ENCODE results near the gene PPP1R9A.

PPP1R9A gene

GRCh38 chr7:95245828-95246500 is 338.6 kb downstream of the PPP1R9A start:
- H3K4me1 Mint-ChIP-seq (ENCODE audit: low read depth in 2 of 2), result no peaks in the 10 kb centered on the region
- H3K27me3 Mint-ChIP-seq, result no peaks in the 10 kb centered on the region
- no peak for DNase-seq
- ATAC-seq (replicated peaks), result no peak
- no peaks in the 10 kb centered on the region for H3K9me3 Mint-ChIP-seq
- no peaks in the 10 kb centered on the region for H3K36me3 Mint-ChIP-seq (ENCODE audit: insufficient read depth)
- H3K4me3 Mint-ChIP-seq, result no peak overlapping the region
- no peak overlapping the region for H3K27ac Mint-ChIP-seq

DNA sequence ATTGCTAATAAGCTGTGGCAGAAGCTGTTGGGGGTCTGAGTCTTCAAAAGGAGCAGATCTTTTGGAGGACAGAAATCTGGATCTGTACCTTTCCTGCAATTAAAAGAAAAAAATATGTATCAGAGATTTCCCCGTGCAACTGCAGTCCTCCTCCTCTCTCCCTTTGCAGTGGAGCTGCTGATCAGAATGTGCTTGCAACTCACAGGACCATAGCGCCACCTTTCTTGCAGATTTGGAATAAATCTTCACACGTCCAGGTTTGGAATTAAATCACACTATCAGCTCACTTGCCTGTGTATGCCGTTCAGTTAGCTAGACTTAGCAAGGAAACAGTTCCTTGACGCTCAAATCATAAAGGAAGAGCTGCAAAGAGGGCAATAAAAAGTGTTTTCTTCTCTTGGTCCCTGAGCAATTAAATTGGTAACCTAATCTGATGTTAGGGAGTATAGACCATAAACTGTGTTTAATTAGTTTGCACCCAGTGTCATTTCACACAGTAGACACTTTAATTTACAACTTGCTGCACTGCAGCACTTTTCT is 339.5 kb downstream of the PPP1R9A start:
- no peaks in the 10 kb centered on the region for H3K27me3 Mint-ChIP-seq
- H3K4me3 Mint-ChIP-seq, result no peak overlapping the region
- no peak overlapping the region for H3K27ac Mint-ChIP-seq
- H3K4me1 Mint-ChIP-seq (ENCODE audit: low read depth in 2 of 2), result no peaks in the 10 kb centered on the region
- H3K9me3 Mint-ChIP-seq, result no peaks in the 10 kb centered on the region
- no peaks in the 10 kb centered on the region for H3K36me3 Mint-ChIP-seq (ENCODE audit: insufficient read depth)
- ATAC-seq (replicated peaks) (no peak), DNase-seq (no peak)

- no peak for DNase-seq
- H3K4me3 Mint-ChIP-seq, result no peak overlapping the region
- no peak overlapping the region for H3K27ac Mint-ChIP-seq
- no peaks in the 10 kb centered on the region for H3K4me1 Mint-ChIP-seq (ENCODE audit: low read depth in 2 of 2)
- H3K9me3 Mint-ChIP-seq, result no peaks in the 10 kb centered on the region
- no peaks in the 10 kb centered on the region for H3K36me3 Mint-ChIP-seq (ENCODE audit: insufficient read depth)
- ATAC-seq (replicated peaks), result no peak
- H3K27me3 Mint-ChIP-seq, result peaks cover 7% of the 10 kb centered on the region in 2 donors
These were observed 343.2 kb downstream of the PPP1R9A start for GRCh38 chr7:95250571-95250970.

- ATAC-seq (replicated peaks) (no peak), DNase-seq (no peak)
- Mint-ChIP-seq H3K27ac (no peak overlapping the region), H3K4me1 (ENCODE audit: low read depth in 2 of 2) (no peaks in the 10 kb centered on the region), H3K36me3 (ENCODE audit: insufficient read depth) (no peaks in the 10 kb centered on the region), H3K4me3 (no peak overlapping the region), H3K9me3 (no peaks in the 10 kb centered on the region), H3K27me3 (peaks cover 7 to 8% of the 10 kb centered on the region in 2 donors)
These were observed 344.6 kb downstream of the PPP1R9A start for GRCh38 chr7:95251966-95252365.

DNA sequence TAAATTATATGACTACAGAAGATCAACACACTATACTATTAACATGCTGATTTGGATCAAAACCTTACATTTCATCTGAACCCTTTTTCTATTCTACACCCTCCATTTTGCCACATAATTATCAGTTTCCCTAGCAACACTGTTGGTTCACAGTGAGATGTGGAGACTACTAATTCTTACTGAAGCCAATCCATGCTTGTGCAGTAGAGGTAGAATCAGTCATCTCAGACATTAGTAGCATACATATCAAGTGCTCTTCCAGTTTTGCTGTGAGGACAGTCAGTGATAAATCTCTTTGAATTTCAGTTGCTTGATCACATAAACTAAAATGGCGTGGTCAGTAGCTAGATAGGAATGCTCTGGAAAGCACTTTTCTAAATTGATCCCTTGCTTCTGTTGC is 346.6 kb downstream of the PPP1R9A start:
- H3K27me3 Mint-ChIP-seq, result peaks cover 7 to 8% of the 10 kb centered on the region in 2 donors
- H3K36me3 Mint-ChIP-seq (ENCODE audit: insufficient read depth), result no peaks in the 10 kb centered on the region
- H3K27ac Mint-ChIP-seq, result no peak overlapping the region
- no peaks in the 10 kb centered on the region for H3K9me3 Mint-ChIP-seq
- DNase-seq, result no peak
- H3K4me3 Mint-ChIP-seq, result no peak overlapping the region
- H3K4me1 Mint-ChIP-seq (ENCODE audit: low read depth in 2 of 2), result no peaks in the 10 kb centered on the region
- ATAC-seq (replicated peaks), result no peak

DNA sequence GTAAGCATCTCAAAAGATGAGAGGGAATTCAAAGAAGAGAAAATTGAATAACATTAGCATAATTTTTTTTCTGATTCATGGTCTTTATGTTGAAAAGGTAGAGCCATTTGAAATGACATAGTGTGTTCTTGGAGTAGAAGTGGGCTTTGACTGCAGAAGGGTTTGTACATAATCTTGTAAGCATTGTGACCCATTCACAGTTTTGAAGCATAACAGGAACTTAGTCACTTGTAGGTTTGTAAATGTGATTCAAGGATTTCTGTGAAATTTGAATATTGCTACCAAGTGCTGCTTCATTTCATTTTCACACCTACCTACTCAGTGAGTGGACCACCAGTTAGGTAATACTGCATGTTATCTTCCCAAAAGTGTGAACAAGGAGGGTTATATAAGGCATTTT is 348.3 kb downstream of the PPP1R9A start:
- Mint-ChIP-seq H3K4me1 (ENCODE audit: low read depth in 2 of 2) (no peaks in the 10 kb centered on the region), H3K36me3 (ENCODE audit: insufficient read depth) (no peaks in the 10 kb centered on the region), H3K9me3 (no peaks in the 10 kb centered on the region), H3K27ac (no peak overlapping the region), H3K27me3 (peaks cover 7 to 8% of the 10 kb centered on the region in 2 donors), H3K4me3 (no peak overlapping the region)
- DNase-seq (no peak), ATAC-seq (replicated peaks) (no peak)

GRCh38 chr7:95261895-95262415 is 354.6 kb downstream of the PPP1R9A start:
- no peaks in the 10 kb centered on the region for H3K9me3 Mint-ChIP-seq
- H3K27ac Mint-ChIP-seq, result no peak overlapping the region
- DNase-seq (no peak), ATAC-seq (replicated peaks) (no peak)
- H3K4me3 Mint-ChIP-seq, result no peak overlapping the region
- peaks cover 0 to 5% of the 10 kb centered on the region in 2 donors for H3K27me3 Mint-ChIP-seq
- no peaks in the 10 kb centered on the region for H3K36me3 Mint-ChIP-seq (ENCODE audit: insufficient read depth)
- no peaks in the 10 kb centered on the region for H3K4me1 Mint-ChIP-seq (ENCODE audit: low read depth in 2 of 2)

GRCh38 chr7:95262875-95263274 is 355.5 kb downstream of the PPP1R9A start:
- Mint-ChIP-seq H3K4me1 (ENCODE audit: low read depth in 2 of 2) (no peaks in the 10 kb centered on the region), H3K27ac (no peak overlapping the region), H3K9me3 (no peaks in the 10 kb centered on the region), H3K4me3 (no peak overlapping the region), H3K27me3 (peaks cover 0 to 5% of the 10 kb centered on the region in 2 donors), H3K36me3 (ENCODE audit: insufficient read depth) (no peaks in the 10 kb centered on the region)
- ATAC-seq (replicated peaks) (no peak), DNase-seq (no peak)

- Mint-ChIP-seq H3K27ac (no peak overlapping the region), H3K4me1 (ENCODE audit: low read depth in 2 of 2) (no peaks in the 10 kb centered on the region), H3K9me3 (no peaks in the 10 kb centered on the region), H3K27me3 (peaks cover 0 to 5% of the 10 kb centered on the region in 2 donors), H3K4me3 (no peak overlapping the region), H3K36me3 (ENCODE audit: insufficient read depth) (no peaks in the 10 kb centered on the region)
- DNase-seq (no peak), ATAC-seq (replicated peaks) (no peak)
These were observed 356.5 kb downstream of the PPP1R9A start for GRCh38 chr7:95263785-95264362.

DNA sequence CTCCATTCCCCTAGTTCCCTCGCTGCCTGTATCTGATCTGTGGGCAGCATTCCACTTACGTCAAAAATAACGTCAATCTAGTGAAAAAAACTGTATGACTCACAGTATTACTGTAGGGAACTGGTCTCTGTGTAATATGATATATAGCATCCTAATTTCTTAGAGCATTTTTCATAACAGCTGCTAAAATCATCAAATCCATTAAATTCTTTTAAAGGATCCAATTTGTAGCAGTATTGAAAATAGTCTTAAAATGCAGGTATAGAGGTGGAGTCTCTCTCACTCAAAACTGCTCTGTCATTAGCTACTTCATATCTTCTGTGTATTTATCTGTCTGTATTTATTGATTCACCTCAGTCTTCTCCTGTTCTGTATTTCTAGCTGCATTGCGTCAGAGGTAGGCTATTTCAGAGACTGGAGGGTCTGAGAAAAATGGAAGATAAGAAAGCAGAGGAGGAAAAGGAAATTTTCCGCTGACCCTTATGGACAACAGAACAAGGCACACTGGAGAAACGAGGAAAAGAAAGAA is 357.0 kb downstream of the PPP1R9A start:
- DNase-seq (no peak), ATAC-seq (replicated peaks) (no peak)
- Mint-ChIP-seq H3K27ac (no peak overlapping the region), H3K4me3 (no peak overlapping the region), H3K4me1 (ENCODE audit: low read depth in 2 of 2) (no peaks in the 10 kb centered on the region), H3K27me3 (peaks cover 0 to 5% of the 10 kb centered on the region in 2 donors), H3K9me3 (no peaks in the 10 kb centered on the region), H3K36me3 (ENCODE audit: insufficient read depth) (no peaks in the 10 kb centered on the region)

GRCh38 chr7:95265634-95266033 is 358.2 kb downstream of the PPP1R9A start:
- no peaks in the 10 kb centered on the region for H3K4me1 Mint-ChIP-seq (ENCODE audit: low read depth in 2 of 2)
- H3K27ac Mint-ChIP-seq, result no peak overlapping the region
- H3K27me3 Mint-ChIP-seq, result peaks cover 0 to 5% of the 10 kb centered on the region in 2 donors
- H3K9me3 Mint-ChIP-seq, result no peaks in the 10 kb centered on the region
- no peak for ATAC-seq (replicated peaks)
- H3K36me3 Mint-ChIP-seq (ENCODE audit: insufficient read depth), result no peaks in the 10 kb centered on the region
- no peak for DNase-seq
- H3K4me3 Mint-ChIP-seq, result no peak overlapping the region

DNA sequence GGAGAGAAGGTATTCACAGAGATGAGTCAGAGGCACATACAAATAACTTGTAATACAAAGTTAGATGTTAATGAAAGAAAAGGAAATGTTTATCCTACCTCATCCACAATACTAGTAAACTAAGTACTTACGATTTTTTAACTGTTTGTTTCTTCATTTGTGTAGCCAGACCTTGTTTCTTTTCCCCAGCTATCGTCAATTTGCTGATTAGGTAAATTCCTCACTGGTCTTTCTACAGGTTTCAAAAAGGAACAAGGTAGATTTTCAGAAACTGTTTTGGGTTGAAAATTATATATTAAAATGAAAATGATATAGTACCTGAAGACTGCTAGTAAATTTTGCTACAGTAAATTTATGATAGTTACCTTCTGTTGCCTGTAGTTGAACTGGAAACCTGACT is 360.4 kb downstream of the PPP1R9A start:
- no peaks in the 10 kb centered on the region for H3K36me3 Mint-ChIP-seq (ENCODE audit: insufficient read depth)
- DNase-seq (no peak), ATAC-seq (replicated peaks) (no peak)
- H3K27me3 Mint-ChIP-seq, result peaks cover 0 to 15% of the 10 kb centered on the region in 2 donors
- H3K27ac Mint-ChIP-seq, result no peak overlapping the region
- no peaks in the 10 kb centered on the region for H3K4me1 Mint-ChIP-seq (ENCODE audit: low read depth in 2 of 2)
- H3K4me3 Mint-ChIP-seq, result no peak overlapping the region
- H3K9me3 Mint-ChIP-seq, result no peaks in the 10 kb centered on the region

DNA sequence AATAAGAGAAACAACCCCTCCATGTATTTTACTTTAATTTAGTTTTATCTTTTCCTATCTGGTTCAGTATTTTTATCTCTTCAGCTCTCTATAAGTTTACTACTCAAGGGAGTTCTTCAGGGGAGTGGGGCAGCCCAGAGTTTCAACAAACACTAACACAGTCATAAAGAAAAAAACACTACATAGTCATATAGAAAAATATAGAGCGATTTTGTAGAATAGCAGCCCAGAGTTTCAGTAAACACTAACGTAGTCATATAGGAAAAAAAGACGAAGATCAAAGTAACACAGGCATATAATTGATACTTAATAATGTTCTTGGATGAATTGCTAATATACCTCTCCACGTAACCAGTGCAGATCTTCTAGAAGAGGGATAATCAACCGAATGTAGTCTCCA is 362.2 kb downstream of the PPP1R9A start:
- no peak overlapping the region for H3K27ac Mint-ChIP-seq
- ATAC-seq (replicated peaks), result no peak
- DNase-seq, result no peak
- H3K4me3 Mint-ChIP-seq, result no peak overlapping the region
- no peaks in the 10 kb centered on the region for H3K9me3 Mint-ChIP-seq
- no peaks in the 10 kb centered on the region for H3K4me1 Mint-ChIP-seq (ENCODE audit: low read depth in 2 of 2)
- peaks cover 0 to 12% of the 10 kb centered on the region in 2 donors for H3K27me3 Mint-ChIP-seq
- H3K36me3 Mint-ChIP-seq (ENCODE audit: insufficient read depth), result no peaks in the 10 kb centered on the region

- H3K27ac Mint-ChIP-seq, result no peak overlapping the region
- H3K9me3 Mint-ChIP-seq, result no peaks in the 10 kb centered on the region
- no peaks in the 10 kb centered on the region for H3K4me1 Mint-ChIP-seq (ENCODE audit: low read depth in 2 of 2)
- no peak overlapping the region for H3K4me3 Mint-ChIP-seq
- DNase-seq (no peak), ATAC-seq (replicated peaks) (no peak)
- H3K27me3 Mint-ChIP-seq, result peaks cover 0 to 21% of the 10 kb centered on the region in 2 donors
- H3K36me3 Mint-ChIP-seq (ENCODE audit: insufficient read depth), result no peaks in the 10 kb centered on the region
These were observed 368.7 kb downstream of the PPP1R9A start for GRCh38 chr7:95276114-95276513.
